Stimulated activated CD8-positive, alpha-beta memory T cell treated with anti-CD3 and anti-CD28 coated beads, Interleukin-2, amount 100 ng/mL, for 1 hour (primary cell): ENCODE data around the gene RELT.
A peak's percentile ranks its signal among the peaks of the same experiment; 100 is the strongest.

Experiments used
- DNase-seq, 2 donors: peaks; one replicate each; pipeline ENCODE4 v3.0.0-alpha.2; 2020; ENCODE audit warnings: low read depth in 2 of 2

Gene RELT, protein sequence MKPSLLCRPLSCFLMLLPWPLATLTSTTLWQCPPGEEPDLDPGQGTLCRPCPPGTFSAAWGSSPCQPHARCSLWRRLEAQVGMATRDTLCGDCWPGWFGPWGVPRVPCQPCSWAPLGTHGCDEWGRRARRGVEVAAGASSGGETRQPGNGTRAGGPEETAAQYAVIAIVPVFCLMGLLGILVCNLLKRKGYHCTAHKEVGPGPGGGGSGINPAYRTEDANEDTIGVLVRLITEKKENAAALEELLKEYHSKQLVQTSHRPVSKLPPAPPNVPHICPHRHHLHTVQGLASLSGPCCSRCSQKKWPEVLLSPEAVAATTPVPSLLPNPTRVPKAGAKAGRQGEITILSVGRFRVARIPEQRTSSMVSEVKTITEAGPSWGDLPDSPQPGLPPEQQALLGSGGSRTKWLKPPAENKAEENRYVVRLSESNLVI

GRCh38 chr11:73376160-73376802, at the start of gene RELT:
RELT (plus strand) TSS chr11:73376399; CDS start chr11:73389137, 12,738 bp downstream.
- peak; percentile 86 for DNase-seq

GRCh38 chr11:73326929-73327811, 49.0 kb upstream of the RELT start:
- no peak for DNase-seq

GRCh38 chr11:73327812-73328364, 48.3 kb upstream of the RELT start:
- DNase-seq = no peak

DNA sequence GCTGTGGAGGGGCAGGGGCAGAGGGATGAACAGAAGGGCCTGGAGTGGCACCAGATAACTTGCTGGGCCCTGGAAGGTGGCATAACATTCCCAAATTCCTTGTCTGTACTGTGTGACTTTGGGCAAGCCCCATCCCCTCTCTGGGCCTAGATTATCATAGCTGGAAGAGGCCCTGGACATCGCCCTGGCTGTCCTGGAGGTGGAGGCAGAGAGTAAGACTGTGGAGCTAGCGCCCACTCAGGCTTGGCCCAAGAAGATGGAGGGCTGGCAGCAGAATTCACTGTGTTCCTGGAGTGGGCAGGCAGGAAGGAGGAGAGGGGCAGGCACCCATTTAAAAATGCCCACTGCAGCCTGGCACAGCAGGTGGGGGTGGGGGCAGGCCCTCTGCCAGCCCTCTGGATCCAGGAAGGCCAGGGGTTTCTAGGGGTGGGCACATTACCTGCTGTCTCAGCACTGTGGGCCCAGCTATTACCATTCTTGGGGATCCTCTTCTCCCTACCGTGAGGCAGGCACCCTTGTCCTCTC, 45.6 kb upstream of the RELT start:
- DNase-seq = no peak

GRCh38 chr11:73331138-73331916, 44.9 kb upstream of the RELT start:
- no peak for DNase-seq

DNA sequence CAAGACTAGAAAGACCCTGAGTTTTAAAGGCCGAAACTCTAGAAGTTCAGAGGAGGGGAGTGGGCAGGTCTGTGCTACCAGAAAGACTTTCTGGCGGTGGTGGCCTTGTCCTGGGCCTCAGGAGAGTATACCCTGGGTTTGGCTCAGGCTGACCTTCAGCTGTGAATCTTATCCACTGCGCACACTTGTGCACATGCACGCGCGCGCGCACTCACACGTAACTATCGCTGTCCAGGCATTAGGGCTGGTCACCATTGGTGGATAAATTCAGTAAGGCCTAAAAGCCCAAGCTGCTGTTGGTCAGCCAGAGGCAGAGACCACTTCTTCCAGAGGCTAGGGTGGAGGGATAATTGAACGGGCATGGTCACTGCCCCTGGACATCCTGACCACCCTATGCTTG, 43.0 kb upstream of the RELT start:
- no peak for DNase-seq

DNA sequence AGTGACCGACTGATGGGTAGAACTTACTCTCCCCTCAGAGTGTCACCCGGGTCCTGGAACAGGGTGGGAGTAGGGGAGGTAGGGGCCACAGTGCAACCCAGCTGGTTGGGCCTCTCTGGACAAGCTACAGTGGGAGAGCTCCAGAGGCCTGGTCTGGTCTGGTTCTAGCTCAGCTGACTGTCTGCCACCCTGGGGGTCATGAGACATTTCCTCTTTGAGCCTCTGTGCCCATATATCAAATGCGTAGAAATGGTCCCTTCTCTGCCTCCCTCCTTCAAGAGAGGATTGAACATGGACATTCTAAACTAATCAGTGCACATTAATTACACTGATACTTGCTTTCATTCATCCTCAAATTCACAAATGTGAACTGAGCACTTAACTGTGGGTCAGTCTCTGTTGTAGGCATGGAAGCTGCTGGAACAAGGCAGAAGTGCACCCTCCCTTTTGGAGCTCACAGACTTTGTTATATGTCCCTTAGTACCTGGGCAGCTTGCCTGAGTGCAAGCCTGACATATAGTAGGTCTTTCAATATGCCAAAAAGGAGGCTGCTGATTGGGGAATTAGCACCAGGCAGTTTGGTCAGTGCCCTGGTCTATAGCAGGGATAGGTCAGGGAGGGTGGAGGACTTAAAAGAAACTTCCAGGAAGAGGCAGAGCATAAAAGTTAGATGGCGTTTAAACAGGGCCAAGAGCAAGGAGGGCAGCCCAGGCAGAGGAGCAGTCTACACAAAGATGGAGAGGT, 42.4 kb upstream of the RELT start:
- no peak for DNase-seq

DNA sequence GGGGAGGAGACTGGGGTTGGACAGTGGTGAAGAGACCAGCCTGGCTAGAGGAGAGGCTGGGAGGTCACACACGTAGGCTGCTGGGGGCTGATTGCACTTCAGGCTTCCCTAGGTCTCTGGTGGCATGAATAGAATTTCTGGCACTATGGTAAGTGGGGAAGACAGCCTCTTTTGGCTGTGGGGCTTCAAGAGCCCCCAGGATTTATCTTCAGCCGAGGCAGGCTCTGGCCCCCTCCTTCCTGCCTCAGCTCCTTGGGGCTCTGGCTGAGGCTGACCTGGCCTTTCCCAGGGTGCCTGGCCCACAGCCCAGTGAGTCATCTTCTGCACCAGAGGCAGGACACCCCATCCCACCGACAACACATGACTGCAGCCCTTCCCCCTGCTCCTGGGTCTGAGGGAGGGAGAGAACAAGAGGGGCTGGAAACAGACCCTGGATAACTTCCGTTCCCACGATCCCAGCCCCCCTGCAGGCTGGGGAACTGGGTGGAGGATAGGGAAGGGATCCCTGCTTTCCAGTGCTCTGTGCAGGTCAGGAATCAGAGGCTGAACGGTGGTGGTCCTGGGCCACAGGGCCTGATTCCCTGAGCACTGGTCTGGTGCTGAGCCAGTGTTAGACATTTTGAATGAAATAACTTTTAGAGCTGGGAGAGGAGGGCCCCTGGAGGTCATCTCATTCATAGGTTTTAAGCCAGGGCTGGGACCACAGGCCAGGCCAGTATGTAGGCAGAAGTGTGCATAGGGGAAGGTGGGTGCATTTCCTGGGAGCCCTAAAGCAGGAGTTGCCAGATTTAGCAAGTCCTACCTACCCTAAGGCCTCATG, 41.6 kb upstream of the RELT start:
- no peak for DNase-seq

DNA sequence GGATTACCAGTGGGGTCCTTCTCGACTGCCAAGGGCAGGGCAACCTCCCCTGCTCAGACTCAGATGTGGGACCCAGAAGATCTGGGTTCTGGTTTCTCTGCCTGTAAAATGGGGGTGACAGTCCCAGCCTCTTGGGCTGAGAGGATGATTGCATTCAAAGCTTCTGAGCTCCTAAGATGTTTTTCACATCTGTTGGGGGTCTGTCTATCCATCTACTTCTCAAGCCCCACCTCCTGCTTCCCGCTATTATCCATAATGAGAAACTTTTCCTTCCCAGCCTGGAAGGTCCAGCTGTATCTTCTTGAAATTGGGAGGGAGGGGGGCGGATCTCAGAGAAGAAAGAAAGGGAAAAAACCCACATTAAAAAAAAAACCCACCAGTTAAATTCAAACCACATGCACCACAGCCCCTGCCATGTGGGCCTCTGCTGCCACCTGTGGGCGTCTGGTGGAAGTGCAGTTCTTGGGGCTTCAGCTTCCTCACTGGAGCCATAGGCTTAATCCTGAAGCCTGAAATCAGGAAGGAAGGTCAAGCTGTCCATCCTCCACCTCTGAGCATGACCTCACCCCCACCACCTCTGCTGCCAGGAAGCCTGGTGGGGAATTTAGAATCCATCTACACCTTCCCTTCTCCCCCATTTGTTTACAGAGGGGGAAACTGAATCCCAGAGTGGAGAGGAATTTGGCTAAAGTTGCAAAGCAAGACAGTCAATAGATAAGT, 40.8 kb upstream of the RELT start:
- DNase-seq = peak; percentile 60 to 62

- DNase-seq = no peak
Measured at GRCh38 chr11:73337846-73338245, 38.4 kb upstream of the RELT start.

DNA sequence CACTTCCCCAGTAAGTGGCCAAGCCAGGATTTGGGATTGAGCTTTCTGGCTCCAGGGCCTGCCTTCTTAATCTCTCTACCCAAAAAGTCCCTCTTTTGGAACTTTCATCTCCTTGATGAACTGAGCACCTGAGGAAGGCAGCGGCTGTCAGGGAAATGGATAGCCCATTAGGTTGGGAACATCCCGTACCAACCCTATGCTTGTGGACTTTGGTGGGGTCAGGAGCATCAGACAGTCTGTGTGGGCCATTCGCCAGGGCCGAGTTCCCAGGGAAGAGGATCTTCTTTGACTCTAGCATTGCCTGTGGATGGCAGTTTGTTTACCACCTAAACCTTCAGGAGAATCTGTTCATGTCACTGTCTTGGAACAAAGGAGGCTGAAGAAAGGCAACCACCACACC, 37.9 kb upstream of the RELT start:
- DNase-seq = no peak

DNA sequence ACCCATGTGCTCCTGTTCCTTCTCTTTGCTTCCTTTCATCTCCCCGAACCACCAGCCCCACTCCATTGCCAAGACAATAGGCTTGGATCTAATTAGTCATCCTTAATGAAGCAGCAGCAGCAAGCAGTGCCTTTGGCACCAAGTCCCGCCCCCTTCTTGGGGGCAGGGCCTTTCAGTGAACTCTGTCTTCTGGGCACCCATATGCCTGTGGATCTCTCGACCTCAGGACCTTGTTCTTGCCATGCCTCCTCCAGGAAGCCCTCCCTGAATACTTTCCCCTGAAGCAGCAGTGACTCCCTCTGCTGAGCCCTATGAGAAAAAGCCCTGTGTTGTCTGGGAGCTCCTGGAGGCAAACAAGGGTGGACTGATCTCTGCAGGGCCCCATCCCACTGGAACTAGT, 36.0 kb upstream of the RELT start:
- no peak for DNase-seq

- DNase-seq = no peak
Measured at GRCh38 chr11:73342633-73343032, 33.6 kb upstream of the RELT start.

- no peak for DNase-seq
Measured at GRCh38 chr11:73343076-73343873, 32.9 kb upstream of the RELT start.

- DNase-seq = no peak
Measured at GRCh38 chr11:73344191-73344607, 32.0 kb upstream of the RELT start.

DNA sequence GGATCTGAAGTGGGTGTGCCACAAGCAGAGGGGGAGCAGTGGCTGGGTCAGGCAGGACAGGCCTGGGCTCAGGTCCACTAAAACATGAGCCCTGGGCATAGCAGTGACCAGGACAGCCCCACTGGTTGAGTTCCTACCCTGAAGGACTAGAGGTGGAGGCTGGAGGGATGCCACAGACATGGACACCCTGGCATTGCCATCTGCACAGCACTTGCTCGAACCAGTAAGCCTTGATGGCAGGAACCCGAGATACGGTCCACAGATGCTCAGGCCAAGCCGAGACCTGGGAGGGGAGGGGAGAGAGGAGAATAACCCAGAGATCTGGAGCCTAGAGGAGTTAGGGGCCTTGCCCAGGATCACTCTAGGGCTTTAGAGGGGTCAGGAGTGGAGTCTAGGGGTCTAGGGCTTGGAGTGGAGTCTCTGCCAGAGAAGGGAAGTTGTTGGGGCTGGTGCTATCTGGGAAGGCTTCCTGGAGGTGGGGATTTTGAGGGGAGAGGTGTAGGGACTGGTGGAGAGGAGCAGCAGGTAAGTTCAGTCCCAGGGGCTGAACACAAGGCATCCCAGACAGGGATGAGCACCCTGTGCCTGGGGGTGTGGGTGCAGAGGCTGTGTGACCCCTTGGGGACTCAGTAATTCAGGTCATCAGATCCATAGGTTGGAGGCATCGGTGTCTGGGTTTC, 30.6 kb upstream of the RELT start:
- DNase-seq = no peak
